Activated CD8-positive, alpha-beta memory T cell treated with anti-CD3 and anti-CD28 coated beads for 48 hours (primary cell): ENCODE results near the gene RNF166.
"Not testable (repeated sequence)": the region's sequence is repeated elsewhere in the genome, so short reads cannot be mapped to it uniquely, and the experiment has no call there.

Experiments
- DNase-seq, 3 experiments: peaks; one replicate each; pipeline ENCODE4 v3.0.0-alpha.2; 2020; ENCODE audit warnings: low read depth in 2 of 3, low spot score in 2 of 3

The RNF166 gene

GRCh38 chr16:88678224-88678979 lies 27.8 kb downstream of the RNF166 start:
- DNase-seq, result no peak

DNA sequence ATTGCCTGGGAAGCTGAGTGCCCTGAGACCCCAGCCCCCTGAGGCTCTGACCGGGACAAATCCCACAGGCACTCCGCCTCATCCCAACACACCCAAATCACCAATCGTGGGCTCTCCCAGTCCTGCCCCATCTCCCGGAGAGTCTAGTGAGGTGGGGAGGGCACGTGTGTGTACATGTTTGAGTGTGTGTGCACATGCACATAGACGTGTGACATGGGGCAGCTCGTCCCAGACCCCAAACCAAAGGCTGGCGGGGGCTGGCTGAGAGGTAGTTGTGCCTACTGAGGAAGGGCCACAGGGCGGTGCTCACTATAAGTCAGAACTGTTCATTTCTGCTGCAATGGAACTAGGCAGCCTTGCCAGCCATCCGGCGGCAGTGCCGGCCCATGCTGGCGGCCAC lies 28.5 kb downstream of the RNF166 start:
- DNase-seq, result no peak

DNA sequence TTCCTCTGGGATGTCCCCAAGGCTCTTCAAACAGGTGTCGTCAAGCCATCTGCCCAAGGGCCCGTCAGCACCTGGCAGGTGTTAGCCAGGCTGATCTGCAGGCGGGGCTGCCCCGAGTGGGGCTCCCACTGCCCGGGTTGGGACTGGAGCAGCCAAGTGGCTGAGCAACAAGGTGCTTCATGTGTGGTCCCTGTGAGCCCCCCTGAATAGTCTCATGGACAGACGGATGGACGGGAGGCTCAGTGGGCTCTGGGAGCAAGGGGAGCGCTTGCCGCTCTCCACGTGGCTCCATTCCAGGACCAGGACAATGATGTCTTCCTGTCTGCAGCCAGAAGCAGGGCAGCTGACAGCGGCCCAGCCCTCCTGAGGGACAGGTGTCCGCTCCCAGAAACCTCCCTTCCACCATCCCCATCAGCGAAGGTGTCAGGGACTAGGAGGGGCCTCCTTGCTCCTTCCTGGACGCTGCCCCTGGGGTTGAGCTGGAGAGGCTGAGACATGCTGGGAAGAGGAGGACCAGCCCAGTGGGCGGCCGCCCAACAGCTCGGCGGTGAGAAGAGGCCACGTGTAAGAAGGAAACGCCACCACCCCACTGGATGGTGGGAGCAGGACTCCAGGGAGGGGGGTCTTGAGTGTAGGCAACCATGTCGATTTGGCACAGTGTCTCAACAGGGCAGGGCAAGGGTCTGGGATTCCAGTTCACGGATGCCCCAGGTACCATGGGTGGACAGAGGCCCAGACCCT lies 29.5 kb downstream of the RNF166 start:
- DNase-seq, result no peak

DNA sequence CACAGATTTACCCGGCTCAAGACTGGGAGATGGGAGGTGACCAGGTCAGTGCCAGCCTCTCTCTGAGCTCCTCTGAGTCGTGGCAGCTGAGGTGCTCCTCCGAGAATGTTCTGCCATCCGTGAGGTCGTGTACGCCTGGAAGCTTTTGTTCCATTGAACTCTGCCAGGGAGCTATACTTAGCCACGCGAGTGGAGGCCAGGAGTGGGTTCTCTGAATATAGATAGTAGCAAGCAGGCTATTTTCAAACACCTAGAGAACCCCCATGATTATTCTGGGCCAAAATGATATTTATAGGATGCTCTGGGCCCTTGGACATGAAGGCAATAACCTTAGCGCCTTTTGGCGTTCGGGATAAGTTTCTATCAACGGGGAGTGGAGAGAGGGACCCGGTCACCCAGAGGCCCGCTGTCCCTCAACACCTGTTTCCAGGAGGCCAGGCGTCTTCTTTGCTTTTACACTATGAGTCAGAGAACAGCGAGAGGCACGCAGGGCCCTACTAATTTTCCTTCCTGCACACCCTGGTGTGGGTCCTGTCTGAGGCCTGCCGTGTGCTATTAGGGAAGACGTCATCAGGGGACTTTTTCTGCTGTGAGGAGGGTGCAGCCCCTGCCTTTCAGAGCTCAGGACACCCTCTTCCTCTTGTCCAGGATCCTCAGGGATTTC lies 32.4 kb downstream of the RNF166 start:
- DNase-seq, result no peak

GRCh38 chr16:88672776-88673175 lies 33.4 kb downstream of the RNF166 start:
- DNase-seq, result no peak

DNA sequence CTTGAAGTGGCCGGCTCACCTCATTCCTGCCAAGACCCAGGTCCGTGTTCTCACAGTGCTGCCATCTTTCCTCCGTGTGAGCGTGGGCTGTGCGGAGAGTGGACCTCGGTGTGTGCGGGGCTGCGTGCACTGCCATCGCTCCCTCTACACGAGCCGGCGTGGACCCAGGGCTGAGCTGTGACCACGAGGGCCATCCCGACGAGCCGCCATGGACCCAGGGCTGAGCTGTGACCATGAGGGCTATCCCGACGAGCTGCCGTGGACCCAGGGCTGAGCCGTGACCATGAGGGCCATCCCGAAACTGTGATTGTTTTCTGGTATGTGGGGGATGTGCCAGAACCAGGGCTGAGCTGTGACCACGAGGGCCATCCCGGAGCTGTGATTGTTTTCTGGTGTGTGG lies 34.4 kb downstream of the RNF166 start:
- DNase-seq, result no peak

GRCh38 chr16:88669980-88670379 lies 36.2 kb downstream of the RNF166 start:
- no peak for DNase-seq

DNA sequence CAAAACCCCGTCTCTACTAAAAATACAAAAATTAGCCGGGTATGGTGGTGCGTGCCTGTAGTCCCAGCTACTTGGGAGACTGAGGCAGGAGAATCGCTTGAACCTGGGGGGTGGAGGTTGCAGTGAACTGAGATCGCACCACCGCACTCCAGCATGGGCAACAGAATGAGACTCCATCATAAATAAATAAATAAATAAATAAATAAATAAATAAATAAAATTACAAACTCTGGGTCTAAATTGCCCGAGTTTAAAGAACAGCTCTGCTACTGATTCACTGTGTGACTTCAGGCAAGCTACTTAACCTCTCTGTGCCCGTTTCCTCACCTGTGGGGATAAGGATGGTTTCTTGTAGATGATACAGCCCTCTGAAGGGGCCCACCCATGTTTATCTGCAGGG lies 36.7 kb downstream of the RNF166 start:
- DNase-seq, result not testable (repeated sequence)

DNA sequence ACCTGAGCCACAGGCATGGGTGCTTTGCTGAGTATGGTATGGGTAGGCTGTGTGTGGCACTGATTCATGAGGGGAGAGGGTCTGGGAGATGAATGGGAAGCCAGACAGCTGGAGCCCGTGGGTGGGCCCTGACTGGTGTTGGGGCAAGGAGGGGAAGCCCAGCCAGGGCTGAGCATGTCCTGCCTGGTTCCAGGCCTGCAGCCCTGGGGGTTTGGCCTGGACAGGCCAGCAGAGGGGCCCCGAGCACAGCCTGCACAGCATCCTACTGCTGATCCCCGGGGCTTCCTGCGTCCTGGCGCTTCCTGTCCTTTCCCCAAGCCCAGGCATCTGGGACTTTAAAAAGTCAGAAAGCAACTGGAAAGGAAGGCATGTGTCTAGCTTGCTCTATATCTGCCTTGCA lies 38.7 kb downstream of the RNF166 start:
- no peak for DNase-seq

- DNase-seq, result no peak
Measured at GRCh38 chr16:88665570-88665969, 40.6 kb downstream of the RNF166 start.

GRCh38 chr16:88665148-88665547 lies 41.1 kb downstream of the RNF166 start:
- no peak for DNase-seq

GRCh38 chr16:88662843-88663606 lies 43.2 kb downstream of the RNF166 start, which contains the start of gene MVD:
Gene MVD, minus strand, starts transcription at chr16:88663091. Its CDS starts 11 bp downstream, at chr16:88663080.
- DNase-seq, result peak; percentile 74 to 92 (median 91)

GRCh38 chr16:88662222-88662842 lies 43.9 kb downstream of the RNF166 start:
- no peak for DNase-seq

GRCh38 chr16:88661468-88661867 lies 44.7 kb downstream of the RNF166 start:
- no peak for DNase-seq

GRCh38 chr16:88659160-88659559 lies 47.0 kb downstream of the RNF166 start:
- no peak for DNase-seq

DNA sequence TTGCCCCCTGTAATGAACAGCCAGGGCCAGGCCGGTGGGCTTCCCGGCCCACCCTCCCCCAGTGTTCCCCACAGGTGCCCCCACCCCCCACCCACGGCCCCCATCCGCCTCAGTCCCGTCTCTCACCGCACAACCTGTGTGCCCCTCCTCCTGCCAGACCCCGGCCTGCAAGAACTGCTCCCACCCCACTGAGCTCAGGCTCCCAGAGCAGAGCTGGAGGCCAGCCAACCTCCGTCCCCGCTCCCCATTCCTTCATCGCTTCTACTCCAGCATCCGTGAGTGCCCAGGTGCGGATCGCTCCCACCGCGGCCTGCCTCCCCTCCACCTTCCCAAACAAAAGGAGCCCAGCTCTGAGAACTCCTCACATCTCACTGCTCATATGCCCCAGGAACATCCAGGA lies 47.5 kb downstream of the RNF166 start:
- no peak for DNase-seq

DNA sequence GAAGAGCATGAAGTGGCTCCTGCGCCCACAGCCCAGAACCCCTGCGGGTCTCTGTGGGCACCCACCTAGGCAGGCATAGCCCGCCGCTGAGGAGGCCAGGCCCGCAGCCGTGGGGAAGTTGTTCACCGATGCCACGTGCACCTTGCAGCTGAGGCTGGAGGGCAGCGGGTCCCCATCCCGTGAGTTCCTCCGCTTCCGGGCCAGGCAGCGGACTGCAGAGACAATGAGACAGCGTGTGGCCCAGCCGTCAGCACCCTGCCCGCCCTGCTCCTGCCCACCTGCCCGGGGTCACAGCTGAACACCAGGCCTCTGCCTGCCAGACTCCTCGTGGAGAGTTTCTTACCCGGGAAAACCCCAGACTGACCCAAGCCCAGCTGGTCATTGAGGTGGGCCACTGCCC lies 48.8 kb downstream of the RNF166 start:
- DNase-seq, result no peak

DNA sequence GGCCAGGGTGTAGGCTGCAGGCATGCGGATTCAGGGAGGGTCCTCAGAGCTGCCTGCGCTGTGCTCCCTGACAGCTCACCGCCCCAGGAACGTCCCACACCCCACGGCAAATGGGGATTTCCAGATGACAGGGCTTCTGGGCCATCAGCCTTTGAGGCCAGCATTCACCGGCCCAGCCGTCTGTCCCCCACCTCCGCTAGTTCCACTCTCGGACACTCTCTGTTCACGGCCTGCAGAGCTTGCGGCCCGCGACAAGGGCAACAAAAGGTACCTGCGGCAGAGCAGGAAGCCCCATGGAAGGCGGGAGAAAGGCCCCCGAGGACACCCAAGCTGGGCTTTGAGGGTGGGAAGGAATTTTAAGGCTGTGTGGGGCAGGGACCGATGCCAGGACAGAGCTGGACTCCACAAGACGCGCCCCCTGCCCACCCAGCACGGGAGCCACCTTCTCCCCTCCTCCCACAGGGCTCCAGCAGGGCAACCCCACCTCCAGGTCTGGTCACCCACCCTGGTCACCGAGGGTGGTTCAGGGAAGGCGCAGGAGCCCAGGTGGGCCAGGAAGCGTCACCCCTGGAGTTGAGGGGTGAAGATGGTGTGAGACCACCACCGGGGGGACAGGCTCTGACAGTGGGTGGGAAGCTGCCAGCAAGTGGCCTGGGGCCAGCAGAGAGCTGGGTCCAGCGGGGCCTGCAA lies 49.8 kb downstream of the RNF166 start:
- no peak for DNase-seq

- DNase-seq, result no peak
Measured at GRCh38 chr16:88655733-88656281, 50.4 kb downstream of the RNF166 start.
